G401 (cell line): ENCODE data around the gene ANKRD11. TPM values are rescaled to one million over a fixed set of nuclear protein-coding genes. Genes with fewer than 3 reads are reported as not detected.
"Not testable (repeated sequence)": the region's sequence is repeated elsewhere in the genome, so short reads cannot be mapped to it uniquely, and the experiment has no call there.

Source experiments
- DNase-seq: peaks from one replicate; pipeline ENCODE4 v3.0.0-alpha.2; 2015; ENCODE audit warnings: low spot score
- in situ Hi-C: cut with HindIII; loops from 2 replicates; pipeline ENCODE4 v1.10.0; 2016; ENCODE audit warnings: low sequenced_read_pairs, mixed read lengths
- total RNA-seq: library from RNA; depleted of rRNA; stranded (reverse); fragments of >200 nt; shearing (Covaris generic); gene quantifications from 2 replicates; pipeline ENCODE4 v1.2.3, GENCODE V29; 2014

ANKRD11 gene
- total RNA-seq, 1 experiment from 2014 or later, result 55.3 TPM

GRCh38 chr16:89458551-89458950, 31.8 kb downstream of the ANKRD11 start:
- DNase-seq, result no peak
- in situ Hi-C loops, result no loop called here

- in situ Hi-C loops, result no loop called here
- DNase-seq, result no peak
Observed at GRCh38 chr16:89456419-89456959, 33.9 kb downstream of the ANKRD11 start.

GRCh38 chr16:89455692-89456091, 34.7 kb downstream of the ANKRD11 start:
- DNase-seq, result no peak
- in situ Hi-C loops, result no loop called here

- DNase-seq, result no peak
- in situ Hi-C loops, result no loop called here
Observed at GRCh38 chr16:89455178-89455577, 35.2 kb downstream of the ANKRD11 start.

- in situ Hi-C loops, DNase-seq: not testable (repeated sequence)
Observed at GRCh38 chr16:89454378-89455125, 35.8 kb downstream of the ANKRD11 start.

GRCh38 chr16:89453501-89454321, 36.6 kb downstream of the ANKRD11 start:
- DNase-seq, result no peak
- in situ Hi-C loops, result no loop called here

- in situ Hi-C loops, result no loop called here
- no peak for DNase-seq
Observed at GRCh38 chr16:89452925-89453324, 37.4 kb downstream of the ANKRD11 start.

GRCh38 chr16:89452241-89452640, 38.1 kb downstream of the ANKRD11 start:
- DNase-seq, result no peak
- in situ Hi-C loops, result no loop called here

GRCh38 chr16:89450537-89450936, 39.8 kb downstream of the ANKRD11 start:
- in situ Hi-C loops, result no loop called here

GRCh38 chr16:89449726-89450335, 40.5 kb downstream of the ANKRD11 start:
- in situ Hi-C loops, result no loop called here
- no peak for DNase-seq

More at GRCh38 chr16:89450537-89450936, 39.8 kb downstream of the ANKRD11 start:
- DNase-seq, result no peak

GRCh38 chr16:89448656-89449055, 41.7 kb downstream of the ANKRD11 start:
- in situ Hi-C loops, result no loop called here
- DNase-seq, result no peak

GRCh38 chr16:89446975-89447293, 43.4 kb downstream of the ANKRD11 start:
- in situ Hi-C loops, result no loop called here
- peak; percentile 68 for DNase-seq

GRCh38 chr16:89446136-89446974, 44.0 kb downstream of the ANKRD11 start:
- no peak for DNase-seq
- in situ Hi-C loops, result no loop called here

- in situ Hi-C loops, result no loop called here
- no peak for DNase-seq
Observed at GRCh38 chr16:89445166-89445565, 45.2 kb downstream of the ANKRD11 start.

GRCh38 chr16:89444728-89445127, 45.6 kb downstream of the ANKRD11 start:
- no peak for DNase-seq
- in situ Hi-C loops, result no loop called here

- in situ Hi-C loops, result no loop called here
- peak; percentile 39 for DNase-seq
Observed at GRCh38 chr16:89444151-89444723, 46.1 kb downstream of the ANKRD11 start.

- in situ Hi-C loops, result no loop called here
- DNase-seq, result peak; percentile 48
Observed at GRCh38 chr16:89443727-89444084, 46.7 kb downstream of the ANKRD11 start.

- DNase-seq, result peak; percentile 78
Observed at GRCh38 chr16:89442990-89443726, 47.2 kb downstream of the ANKRD11 start.

More at GRCh38 chr16:89442990-89443726, 47.2 kb downstream of the ANKRD11 start:
- in situ Hi-C loops, result no loop called here
